Activated CD8-positive, alpha-beta memory T cell treated with anti-CD3 and anti-CD28 coated beads for 48 hours (primary cell): ENCODE measurements around the gene NUP42.

ENCODE experiments used
- DNase-seq, 3 experiments: peaks; one replicate each; pipeline ENCODE4 v3.0.0-alpha.2; 2020; ENCODE audit warnings: low read depth in 2 of 3, low spot score in 2 of 3

The NUP42 gene

GRCh38 chr7:23232966-23233365, 51.1 kb downstream of the NUP42 start:
- no peak for DNase-seq

GRCh38 chr7:23234569-23235296, 52.9 kb downstream of the NUP42 start:
- DNase-seq: no peak

- no peak for DNase-seq
These were observed 54.0 kb downstream of the NUP42 start for GRCh38 chr7:23235813-23236221.

- DNase-seq: no peak
These were observed 55.2 kb downstream of the NUP42 start for GRCh38 chr7:23237000-23237399.

GRCh38 chr7:23238983-23239652, 57.3 kb downstream of the NUP42 start:
- DNase-seq: no peak

GRCh38 chr7:23239698-23240097, 57.9 kb downstream of the NUP42 start:
- no peak for DNase-seq

GRCh38 chr7:23242321-23242720, 60.5 kb downstream of the NUP42 start:
- DNase-seq: no peak

GRCh38 chr7:23242935-23243334, 61.1 kb downstream of the NUP42 start:
- DNase-seq: no peak

- no peak for DNase-seq
These were observed 64.7 kb downstream of the NUP42 start, which contains the start of gene GPNMB for GRCh38 chr7:23246555-23246954. GPNMB (plus strand) TSS chr7:23246775; CDS start chr7:23246858, 83 bp downstream.

GRCh38 chr7:23247046-23247602, 65.3 kb downstream of the NUP42 start:
- no peak for DNase-seq

GRCh38 chr7:23247603-23248335, 65.9 kb downstream of the NUP42 start:
- no peak for DNase-seq

GRCh38 chr7:23249486-23249885, 67.6 kb downstream of the NUP42 start:
- no peak for DNase-seq
